ENCODE measurements around the gene ITGA7.

The ITGA7 gene

DNA sequence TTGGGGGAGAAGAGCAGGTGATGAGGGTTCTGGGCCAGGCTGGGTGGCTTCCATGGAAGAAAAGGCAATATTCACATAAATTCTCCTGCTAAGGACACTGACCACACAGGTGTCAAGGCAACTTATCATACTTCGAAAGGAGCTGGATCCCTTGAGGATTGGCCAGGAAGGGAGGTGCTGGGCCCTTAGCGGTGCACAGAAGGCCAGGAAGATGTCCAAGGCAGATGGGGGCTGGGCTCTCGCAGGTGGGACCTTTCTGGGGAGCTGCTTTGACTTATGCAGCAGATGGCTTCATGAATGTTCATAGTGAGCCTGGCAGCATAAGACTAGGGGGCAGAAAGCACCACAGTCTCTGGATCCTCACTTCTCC is 17.2 kb upstream of the ITGA7 start:
- Histone ChIP-seq H3K9me3 (ENCODE audit: control insufficient read depth, insufficient read depth, low read length) (no peaks in the 10 kb centered on the region), H3K27me3 (ENCODE audit: control insufficient read depth, insufficient read depth, low read length) (no peaks in the 10 kb centered on the region), H3K27ac (ENCODE audit: low read length) (no peak overlapping the region), H3K4me3 (ENCODE audit: low read length) (no peak overlapping the region), H3K4me1 (ENCODE audit: control insufficient read depth, insufficient read depth, low read length) (no peaks in the 10 kb centered on the region), H3K36me3 (ENCODE audit: control insufficient read depth, insufficient read depth, low read length) (peaks cover 8% of the 10 kb centered on the region)
- no peak for DNase-seq (ENCODE audit: low read depth, low spot score)
- WGBS (ENCODE audit: insufficient coverage, insufficient read length), result no CpG with 5 or more reads among the region's 3 CpGs

DNA sequence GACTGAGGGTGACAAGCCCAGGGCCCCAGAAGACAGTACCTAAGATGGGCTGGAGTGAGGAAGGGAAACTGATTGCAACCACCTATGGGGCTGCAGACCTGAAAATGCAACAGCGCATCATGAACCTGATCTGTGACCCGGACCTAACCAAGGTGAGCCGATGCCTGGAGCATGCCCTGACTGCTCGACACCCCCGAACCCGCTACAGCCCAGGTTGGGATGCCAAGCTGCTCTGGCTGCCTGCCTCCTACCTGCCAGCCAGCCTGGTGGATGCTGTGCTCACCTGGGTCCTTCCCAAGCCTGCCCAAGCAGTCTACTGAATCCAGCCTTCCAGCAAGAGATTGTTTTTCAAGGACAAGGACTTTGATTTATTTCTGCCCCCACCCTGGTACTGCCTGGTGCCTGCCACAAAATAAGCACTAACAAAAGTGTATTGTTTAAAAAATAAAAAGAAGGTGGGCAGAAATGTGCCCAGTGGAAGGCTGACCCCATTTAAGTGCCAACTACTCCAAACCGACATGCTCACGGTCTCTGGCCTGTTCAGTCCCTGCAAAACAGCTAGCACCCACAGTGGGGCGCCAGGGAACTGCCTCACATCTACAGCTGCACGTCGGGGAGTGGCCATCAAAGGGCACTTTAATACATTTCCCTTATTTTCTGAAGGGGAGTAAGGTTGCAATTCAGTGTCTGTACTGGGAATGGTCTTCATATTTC is 16.7 kb upstream of the ITGA7 start:
- no CpG with 5 or more reads among the region's 11 CpGs for WGBS (ENCODE audit: insufficient coverage, insufficient read length)
- no peak overlapping the region for H3K4me3 ChIP-seq (ENCODE audit: low read length)
- peaks cover 8% of the 10 kb centered on the region for H3K36me3 ChIP-seq (ENCODE audit: control insufficient read depth, insufficient read depth, low read length)
- DNase-seq (ENCODE audit: low read depth, low spot score), result no peak
- H3K27ac ChIP-seq (ENCODE audit: low read length), result no peak overlapping the region
- H3K27me3 ChIP-seq (ENCODE audit: control insufficient read depth, insufficient read depth, low read length), result no peaks in the 10 kb centered on the region
- no peaks in the 10 kb centered on the region for H3K9me3 ChIP-seq (ENCODE audit: control insufficient read depth, insufficient read depth, low read length)
- H3K4me1 ChIP-seq (ENCODE audit: control insufficient read depth, insufficient read depth, low read length), result no peaks in the 10 kb centered on the region

DNA sequence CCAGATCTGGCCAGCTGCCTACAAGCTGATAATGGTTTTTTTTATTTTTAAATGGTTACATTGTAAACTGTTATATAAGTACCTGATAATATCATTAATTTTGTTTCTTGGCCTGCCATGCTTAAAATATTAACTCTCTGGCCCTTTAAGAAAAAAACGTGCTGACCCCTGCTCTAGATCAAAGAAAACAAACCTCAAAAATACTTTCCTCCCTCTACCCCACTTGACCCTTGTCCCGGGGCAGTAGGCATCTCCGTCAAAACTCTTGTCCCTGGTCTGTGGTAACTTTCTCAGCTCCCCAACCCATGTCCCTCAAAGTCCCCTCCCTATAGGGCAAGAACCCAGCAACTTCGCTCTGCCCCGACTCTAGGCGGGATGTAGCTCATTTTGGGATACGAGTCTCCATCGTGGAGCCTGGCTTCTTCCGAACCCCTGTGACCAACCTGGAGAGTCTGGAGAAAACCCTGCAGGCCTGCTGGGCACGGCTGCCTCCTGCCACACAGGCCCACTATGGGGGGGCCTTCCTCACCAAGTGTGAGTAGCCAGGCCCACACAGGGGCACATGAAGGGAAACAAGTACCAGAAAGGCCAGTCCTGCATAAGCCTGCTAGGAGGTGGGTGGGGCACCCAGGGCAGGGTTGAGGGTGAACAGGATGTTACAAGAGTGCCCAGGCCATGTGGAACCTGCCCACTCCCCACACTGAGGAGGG is 16.0 kb upstream of the ITGA7 start:
- H3K9me3 ChIP-seq (ENCODE audit: control insufficient read depth, insufficient read depth, low read length), result no peaks in the 10 kb centered on the region
- H3K4me3 ChIP-seq (ENCODE audit: low read length), result no peak overlapping the region
- peaks cover 8% of the 10 kb centered on the region for H3K36me3 ChIP-seq (ENCODE audit: control insufficient read depth, insufficient read depth, low read length)
- no peaks in the 10 kb centered on the region for H3K27me3 ChIP-seq (ENCODE audit: control insufficient read depth, insufficient read depth, low read length)
- peaks cover 3% of the 10 kb centered on the region for H3K4me1 ChIP-seq (ENCODE audit: control insufficient read depth, insufficient read depth, low read length)
- no peak overlapping the region for H3K27ac ChIP-seq (ENCODE audit: low read length)
- WGBS (ENCODE audit: insufficient coverage, insufficient read length), result no CpG with 5 or more reads among the region's 10 CpGs
- no peak for DNase-seq (ENCODE audit: low read depth, low spot score)

DNA sequence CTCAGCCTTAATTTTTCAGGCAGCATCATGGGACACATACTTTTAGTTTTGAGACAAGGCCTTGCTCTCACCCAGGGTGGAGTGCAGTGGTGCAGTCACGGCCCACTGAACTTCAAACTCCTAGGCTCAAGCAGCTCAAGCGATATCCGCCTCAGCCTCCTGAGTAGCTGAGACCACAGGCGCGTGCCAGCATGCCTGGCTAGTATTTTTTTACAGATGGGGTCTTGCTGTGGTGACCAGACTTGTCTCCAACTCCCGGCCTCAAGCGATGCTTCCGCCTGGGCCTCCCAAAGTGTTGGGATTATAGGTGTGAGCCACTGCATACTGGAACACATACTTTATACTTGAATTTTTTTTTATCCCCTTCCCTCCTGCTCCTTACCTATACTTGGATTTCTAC is 15.2 kb upstream of the ITGA7 start:
- WGBS (ENCODE audit: insufficient coverage, insufficient read length), result no CpG with 5 or more reads among the region's 8 CpGs
- H3K27me3 ChIP-seq (ENCODE audit: control insufficient read depth, insufficient read depth, low read length), result no peaks in the 10 kb centered on the region
- H3K4me1 ChIP-seq (ENCODE audit: control insufficient read depth, insufficient read depth, low read length), result peaks cover 5% of the 10 kb centered on the region
- no peaks in the 10 kb centered on the region for H3K9me3 ChIP-seq (ENCODE audit: control insufficient read depth, insufficient read depth, low read length)
- DNase-seq (ENCODE audit: low read depth, low spot score), result no peak
- no peak overlapping the region for H3K27ac ChIP-seq (ENCODE audit: low read length)
- H3K4me3 ChIP-seq (ENCODE audit: low read length), result no peak overlapping the region
- peaks cover 8% of the 10 kb centered on the region for H3K36me3 ChIP-seq (ENCODE audit: control insufficient read depth, insufficient read depth, low read length)

DNA sequence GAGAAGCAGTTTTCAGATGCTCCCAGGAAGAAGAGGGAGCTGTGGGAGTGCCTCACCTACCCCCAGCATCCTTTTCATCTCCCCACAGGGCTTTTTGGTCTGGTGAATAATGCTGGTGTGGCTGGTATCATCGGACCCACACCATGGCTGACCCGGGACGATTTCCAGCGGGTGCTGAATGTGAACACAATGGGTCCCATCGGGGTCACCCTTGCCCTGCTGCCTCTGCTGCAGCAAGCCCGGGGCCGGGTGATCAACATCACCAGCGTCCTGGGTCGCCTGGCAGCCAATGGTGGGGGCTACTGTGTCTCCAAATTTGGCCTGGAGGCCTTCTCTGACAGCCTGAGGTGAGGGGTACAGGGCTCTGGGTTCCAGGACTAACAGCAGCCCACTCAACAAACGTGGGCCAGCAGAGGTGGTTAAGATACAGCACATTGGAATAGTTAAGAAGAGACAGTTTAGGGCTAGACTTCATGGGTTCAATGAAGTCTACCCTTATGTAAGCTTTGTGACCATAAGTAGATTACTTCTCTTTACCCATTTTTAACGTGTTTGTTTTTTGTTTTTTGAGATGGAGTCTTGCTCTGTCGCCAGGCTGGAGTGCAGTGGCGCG is 14.0 kb upstream of the ITGA7 start:
- Histone ChIP-seq H3K27me3 (ENCODE audit: control insufficient read depth, insufficient read depth, low read length) (no peaks in the 10 kb centered on the region), H3K9me3 (ENCODE audit: control insufficient read depth, insufficient read depth, low read length) (no peaks in the 10 kb centered on the region), H3K27ac (ENCODE audit: low read length) (no peak overlapping the region), H3K4me3 (ENCODE audit: low read length) (no peak overlapping the region), H3K4me1 (ENCODE audit: control insufficient read depth, insufficient read depth, low read length) (peaks cover 11% of the 10 kb centered on the region), H3K36me3 (ENCODE audit: control insufficient read depth, insufficient read depth, low read length) (peaks cover 8% of the 10 kb centered on the region)
- no peak for DNase-seq (ENCODE audit: low read depth, low spot score)
- no CpG with 5 or more reads among the region's 14 CpGs for WGBS (ENCODE audit: insufficient coverage, insufficient read length)

DNA sequence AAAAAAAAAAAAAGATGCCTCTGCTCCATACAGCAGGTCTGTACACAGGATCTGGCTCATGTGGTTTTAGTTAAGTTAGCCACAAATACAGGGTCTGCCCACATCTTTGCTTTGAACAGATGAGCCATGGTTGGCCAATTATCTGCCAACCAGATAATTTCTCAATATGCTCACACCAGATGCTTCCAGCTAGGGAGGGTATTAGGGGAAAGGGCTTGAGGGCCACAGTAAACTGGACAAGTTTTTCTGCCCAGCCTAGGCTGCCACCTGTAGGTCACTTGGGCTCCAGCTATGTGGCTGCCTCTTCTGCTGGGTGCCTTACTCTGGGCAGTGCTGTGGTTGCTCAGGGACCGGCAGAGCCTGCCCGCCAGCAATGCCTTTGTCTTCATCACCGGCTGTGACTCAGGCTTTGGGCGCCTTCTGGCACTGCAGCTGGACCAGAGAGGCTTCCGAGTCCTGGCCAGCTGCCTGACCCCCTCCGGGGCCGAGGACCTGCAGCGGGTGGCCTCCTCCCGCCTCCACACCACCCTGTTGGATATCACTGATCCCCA is 13.3 kb upstream of the ITGA7 start:
- WGBS (ENCODE audit: insufficient coverage, insufficient read length), result no CpG with 5 or more reads among the region's 9 CpGs

DNA sequence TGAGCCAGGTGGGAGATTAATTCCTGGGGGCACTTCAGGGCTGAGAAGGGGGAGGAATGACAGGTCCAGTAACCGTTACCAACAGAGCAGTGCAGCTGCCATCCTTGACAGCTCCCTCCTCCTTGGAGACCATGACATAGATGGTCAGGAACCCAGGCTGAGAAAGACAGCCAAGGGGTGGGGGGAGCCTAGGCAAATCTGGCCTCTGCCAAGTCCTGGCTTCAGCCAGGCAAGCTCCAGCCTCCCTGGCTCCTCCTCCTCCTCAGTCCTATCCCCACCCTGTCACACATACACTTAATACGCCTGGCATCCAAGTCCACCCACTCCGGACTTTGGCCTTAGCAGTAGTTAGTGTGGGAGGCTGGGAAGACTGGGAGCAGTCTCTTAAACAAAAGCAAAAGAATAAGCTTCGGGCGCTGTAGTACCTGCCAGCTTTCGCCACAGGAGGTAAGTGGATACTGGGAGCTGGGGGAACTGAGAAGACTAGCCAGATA is 12.4 kb upstream of the ITGA7 start, which contains the start of gene RDH5:
RDH5 (plus strand) TSS at position 323 of the 494 bp plus-strand sequence. CDS start 792 bp downstream, outside the sequence.
- Histone ChIP-seq H3K9me3 (ENCODE audit: control insufficient read depth, insufficient read depth, low read length) (no peaks in the 10 kb centered on the region), H3K4me3 (ENCODE audit: low read length) (no peak within 1 kb of the TSS), H3K36me3 (ENCODE audit: control insufficient read depth, insufficient read depth, low read length) (peaks cover 5% of the 10 kb centered on the region), H3K27me3 (ENCODE audit: control insufficient read depth, insufficient read depth, low read length) (no peaks in the 10 kb centered on the region), H3K27ac (ENCODE audit: low read length) (no peak within 1 kb of the TSS), H3K4me1 (ENCODE audit: control insufficient read depth, insufficient read depth, low read length) (peaks cover 11% of the 10 kb centered on the region)
- DNase-seq (ENCODE audit: low read depth, low spot score), result no peak
- no CpG with 5 or more reads among the region's 6 CpGs for WGBS (ENCODE audit: insufficient coverage, insufficient read length)

More for the DNA sequence above, 13.3 kb upstream of the ITGA7 start:
- no peak for DNase-seq (ENCODE audit: low read depth, low spot score)
- Histone ChIP-seq H3K27me3 (ENCODE audit: control insufficient read depth, insufficient read depth, low read length) (no peaks in the 10 kb centered on the region), H3K4me3 (ENCODE audit: low read length) (no peak overlapping the region), H3K4me1 (ENCODE audit: control insufficient read depth, insufficient read depth, low read length) (peaks cover 11% of the 10 kb centered on the region), H3K36me3 (ENCODE audit: control insufficient read depth, insufficient read depth, low read length) (peaks cover 5% of the 10 kb centered on the region), H3K27ac (ENCODE audit: low read length) (no peak overlapping the region), H3K9me3 (ENCODE audit: control insufficient read depth, insufficient read depth, low read length) (no peaks in the 10 kb centered on the region)

DNA sequence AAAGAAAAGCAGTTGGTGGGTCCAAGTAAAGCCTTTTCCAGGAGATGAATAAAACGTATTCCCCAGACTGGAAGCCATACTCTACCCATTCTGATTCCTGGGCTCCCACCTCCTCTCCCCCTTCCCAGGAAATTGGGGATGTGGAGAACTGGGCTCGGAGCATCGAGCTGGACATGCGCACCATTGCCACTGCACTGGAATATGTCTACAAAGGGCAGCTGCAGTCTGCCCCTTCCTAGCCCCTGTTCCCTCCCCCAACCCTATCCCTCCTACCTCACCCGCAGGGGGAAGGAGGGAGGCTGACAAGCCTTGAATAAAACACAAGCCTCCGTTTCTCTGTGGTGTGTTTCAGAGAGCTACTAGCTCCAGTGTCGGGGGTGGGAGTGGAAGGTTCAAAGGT is 11.7 kb upstream of the ITGA7 start:
- H3K36me3 ChIP-seq (ENCODE audit: control insufficient read depth, insufficient read depth, low read length), result peaks cover 5% of the 10 kb centered on the region
- peaks cover 11% of the 10 kb centered on the region for H3K4me1 ChIP-seq (ENCODE audit: control insufficient read depth, insufficient read depth, low read length)
- no peak overlapping the region for H3K27ac ChIP-seq (ENCODE audit: low read length)
- H3K9me3 ChIP-seq (ENCODE audit: control insufficient read depth, insufficient read depth, low read length), result no peaks in the 10 kb centered on the region
- no CpG with 5 or more reads among the region's 7 CpGs for WGBS (ENCODE audit: insufficient coverage, insufficient read length)
- no peak for DNase-seq (ENCODE audit: low read depth, low spot score)
- H3K4me3 ChIP-seq (ENCODE audit: low read length), result no peak overlapping the region
- no peaks in the 10 kb centered on the region for H3K27me3 ChIP-seq (ENCODE audit: control insufficient read depth, insufficient read depth, low read length)

DNA sequence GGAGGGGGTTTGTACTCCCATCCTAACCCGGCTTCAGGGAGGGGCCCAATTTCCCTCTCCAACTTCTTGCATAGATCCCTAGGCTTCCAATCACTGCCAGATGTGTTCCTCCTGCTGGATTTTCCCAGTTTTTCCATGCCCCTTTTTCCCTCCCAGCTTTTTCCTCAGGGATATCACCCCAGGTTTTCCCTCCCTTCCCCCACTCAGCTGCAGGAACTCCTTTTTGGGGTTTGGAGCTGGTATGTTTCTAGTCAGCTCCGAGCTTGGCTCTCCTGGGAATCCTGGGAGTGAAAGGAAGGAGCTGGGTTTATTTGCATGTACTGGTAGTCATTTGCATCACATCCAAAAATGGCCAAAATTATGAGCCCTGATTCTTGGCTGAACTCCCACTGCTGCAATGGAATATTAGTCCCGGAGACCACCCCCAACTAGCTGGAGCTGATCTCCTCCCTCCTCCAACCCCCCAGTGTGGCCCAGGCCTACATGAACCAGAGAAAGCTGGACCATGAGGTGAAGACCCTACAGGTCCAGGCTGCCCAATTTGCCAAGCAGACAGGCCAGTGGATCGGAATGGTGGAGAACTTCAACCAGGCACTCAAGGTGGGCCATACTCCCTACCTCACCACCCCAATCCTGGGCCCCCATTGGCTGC is 11.0 kb upstream of the ITGA7 start:
- DNase-seq (ENCODE audit: low read depth, low spot score), result no peak
- Histone ChIP-seq H3K4me1 (ENCODE audit: control insufficient read depth, insufficient read depth, low read length) (peaks cover 11% of the 10 kb centered on the region), H3K36me3 (ENCODE audit: control insufficient read depth, insufficient read depth, low read length) (no peaks in the 10 kb centered on the region; the same call in 1 of the 2 replicates), H3K9me3 (ENCODE audit: control insufficient read depth, insufficient read depth, low read length) (no peaks in the 10 kb centered on the region), H3K27ac (ENCODE audit: low read length) (no peak overlapping the region), H3K4me3 (ENCODE audit: low read length) (no peak overlapping the region), H3K27me3 (ENCODE audit: control insufficient read depth, insufficient read depth, low read length) (no peaks in the 10 kb centered on the region)
- no CpG with 5 or more reads among the region's 4 CpGs for WGBS (ENCODE audit: insufficient coverage, insufficient read length)

DNA sequence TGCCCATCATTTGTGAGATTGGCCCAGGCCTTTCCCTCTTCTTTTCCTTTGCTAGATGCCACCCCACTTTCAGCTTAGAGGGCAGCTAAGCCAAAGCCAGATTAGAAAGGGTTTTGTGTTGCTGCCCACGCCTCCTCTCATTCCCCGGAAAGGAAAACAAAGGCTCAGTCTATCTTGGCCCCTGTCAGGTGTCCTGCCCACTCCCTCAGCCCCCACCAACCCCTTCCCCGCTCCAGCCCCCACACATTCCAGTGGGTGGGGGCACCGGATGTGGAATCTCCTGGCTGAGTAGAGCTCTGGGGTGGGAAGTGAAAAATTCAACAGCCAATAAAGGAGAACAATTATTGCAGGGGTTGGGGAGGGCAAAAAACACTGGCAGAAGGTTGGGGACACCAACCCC is 10.3 kb upstream of the ITGA7 start:
- DNase-seq (ENCODE audit: low read depth, low spot score), result no peak
- Histone ChIP-seq H3K27me3 (ENCODE audit: control insufficient read depth, insufficient read depth, low read length) (no peaks in the 10 kb centered on the region), H3K36me3 (ENCODE audit: control insufficient read depth, insufficient read depth, low read length) (no peaks in the 10 kb centered on the region; the same call in 1 of the 2 replicates), H3K4me1 (ENCODE audit: control insufficient read depth, insufficient read depth, low read length) (peaks cover 11% of the 10 kb centered on the region), H3K27ac (ENCODE audit: low read length) (no peak overlapping the region), H3K9me3 (ENCODE audit: control insufficient read depth, insufficient read depth, low read length) (no peaks in the 10 kb centered on the region), H3K4me3 (ENCODE audit: low read length) (no peak overlapping the region)
- WGBS (ENCODE audit: insufficient coverage, insufficient read length), result no CpG with 5 or more reads among the region's 4 CpGs
